Measurements from ENCODE around the gene ABL2. TPM values are rescaled to one million over a fixed set of nuclear protein-coding genes. Genes with fewer than 3 reads are reported as not detected.

Gene ABL2
- total RNA-seq, 1 experiment from 2014 or later = 38.3 TPM

- POLR2A ChIA-PET = no interaction called here
- no peaks in the 10 kb centered on the region for H3K27me3 ChIP-seq (ENCODE audit: control insufficient read depth, insufficient read depth, low read length)
- H3K4me3 ChIP-seq (ENCODE audit: low read depth in 2 of 2, low read length in 2 of 2) = no peak overlapping the region
- CTCF ChIA-PET = no interaction called here
- BruUV-seq (replicated peaks) = no TSS peak
- no peak for ATAC-seq
- DNase-seq (ENCODE audit: low read depth, low spot score) = no peak
- TF ChIP-seq REST (IDR thresholded peaks at IDR 0.05; ENCODE audit: insufficient read depth in 1 of 2, low read depth in 2 of 2, low read length in 1 of 2) (no peak), CTCF (IDR thresholded peaks at IDR 0.05) (no peak), POLR2AphosphoS5 (IDR thresholded peaks at IDR 0.05; ENCODE audit: low read depth, low read length) (no peak), TCF7L2 (IDR thresholded peaks at IDR 0.05; ENCODE audit: low read depth, low read length) (no peak), SIN3A (IDR thresholded peaks at IDR 0.05; ENCODE audit: borderline replicate concordance, insufficient read depth, low read depth, low read length) (no peak)
- no peaks in the 10 kb centered on the region for H3K4me1 ChIP-seq (ENCODE audit: control insufficient read depth, insufficient read depth, low read length)
- H3K36me3 ChIP-seq (ENCODE audit: control insufficient read depth, insufficient read depth, low read length) = peaks cover 10% of the 10 kb centered on the region; the same call in 1 of the 2 replicates
- intact Hi-C loops (cut with micrococcal nuclease; ENCODE audit: unreplicated experiment) = no loop called here
- no peak overlapping the region for H3K27ac ChIP-seq (ENCODE audit: low read length)
- in situ Hi-C loops (cut with HindIII; ENCODE audit: low pct_unique_long_range_greater_than_20kb, low sequenced_read_pairs) = no loop called here
- no peaks in the 10 kb centered on the region for H3K9me3 ChIP-seq (ENCODE audit: control insufficient read depth, insufficient read depth, low read depth, low read length)
Observed at GRCh38 chr1:179107706-179108629, 121.5 kb downstream of the ABL2 start.

- intact Hi-C loops (cut with micrococcal nuclease; ENCODE audit: unreplicated experiment) (no loop called here), in situ Hi-C loops (cut with HindIII; ENCODE audit: low pct_unique_long_range_greater_than_20kb, low sequenced_read_pairs) (no loop called here)
- TF ChIP-seq REST (IDR thresholded peaks at IDR 0.05; ENCODE audit: insufficient read depth in 1 of 2, low read depth in 2 of 2, low read length in 1 of 2) (no peak), CTCF (IDR thresholded peaks at IDR 0.05) (peak; percentile 54)
- Histone ChIP-seq H3K9me3 (ENCODE audit: control insufficient read depth, insufficient read depth, low read depth, low read length) (no peaks in the 10 kb centered on the region), H3K27ac (ENCODE audit: low read length) (no peak overlapping the region), H3K36me3 (ENCODE audit: control insufficient read depth, insufficient read depth, low read length) (peaks cover 10% of the 10 kb centered on the region; the same call in 1 of the 2 replicates), H3K4me3 (ENCODE audit: low read depth in 2 of 2, low read length in 2 of 2) (no peak overlapping the region), H3K4me1 (ENCODE audit: control insufficient read depth, insufficient read depth, low read length) (no peaks in the 10 kb centered on the region), H3K27me3 (ENCODE audit: control insufficient read depth, insufficient read depth, low read length) (no peaks in the 10 kb centered on the region)
- no TSS peak for BruUV-seq (replicated peaks)
- ATAC-seq (peak; percentile 62; the same call in 1 of the 2 replicates), DNase-seq (ENCODE audit: low read depth, low spot score) (no peak)
- ChIA-PET POLR2A (interaction anchor here (0.6 kb wide), 1 partner anchor 18 kb away, joined by 3 read pairs; no protein-coding TSS in a partner anchor), CTCF (interaction anchor here (0.6 to 0.9 kb wide), 3 partner anchors 17 to 220 kb away, joined by 3 to 8 read pairs (median 4); no protein-coding TSS in a partner anchor)
Observed at GRCh38 chr1:179105393-179105792, 124.1 kb downstream of the ABL2 start.

Measured in Panc1 (cell line).